Pancreas (tissue), 10 donors: ENCODE results near the gene ATF4. TPM values are rescaled to one million over a fixed set of nuclear protein-coding genes. Genes with fewer than 3 reads are reported as not detected.

Experiments
- ATAC-seq, 4 donors: fragments of 200-7000 bp; cut with Tn5 transposase; one replicate each; pipeline versions ENCODE4 v1.8.0 to v1.9.1; 2020; ENCODE audit warnings: mild to moderate bottlenecking in 4 of 4, moderate library complexity in 4 of 4
- DNase-seq, 6 donors: peaks; one replicate each; pipeline ENCODE4 v3.0.0-alpha.2; 2020
- FAIRE-seq: peaks from 2 replicates; lab custom pipeline; 2012; peaks lifted over from hg19 to GRCh38; lab: Jason Lieb, UNC
- H3K27ac ChIP-seq, 4 donors: fragments of 200-600 bp; sonication (generic); 1 replicate in 3 of 4; 2 replicates in 1 of 4; pipeline versions ENCODE4 v1.5.0 to v1.8.0; 2020
- H3K27me3 ChIP-seq, 4 donors: fragments of 200-600 bp; one replicate each; pipeline ENCODE4 v1.8.0; 2021
- H3K36me3 ChIP-seq, 3 donors: fragments of 200-600 bp; sonication (generic) in 1 of 3; one replicate each; pipeline versions ENCODE4 v1.5.0 to v1.8.0; 2020 to 2021
- H3K4me1 ChIP-seq, 3 donors: fragments of 200-600 bp; one replicate each; pipeline ENCODE4 v1.8.0; 2021
- H3K4me3 ChIP-seq, 4 donors: fragments of 200-600 bp; sonication (generic) in 2 of 4; one replicate each; pipeline versions ENCODE4 v1.5.0 to v1.8.0; 2020 to 2021
- H3K9me3 ChIP-seq, 4 donors: fragments of 200-600 bp; one replicate each; pipeline ENCODE4 v1.8.0; 2021
- CTCF ChIP-seq, 4 donors: fragments of 200-600 bp; sonication (generic) in 3 of 4; IDR thresholded peaks; one replicate each; pipeline versions ENCODE4 v1.5.0 to v1.8.0; 2021; ENCODE audit warnings: antibody characterized with exemption in 4 of 4
- WGBS, 2 donors: extraction: QIAGEN DNeasy Blood & Tissue Kit; methylation state at CpG; one replicate each; pipeline ENCODE4 v1.1.7; 2013; 5-methylcytosine and 5-hydroxymethylcytosine counted together
- intact Hi-C, 3 donors: fragments of 100-400 bp; cut with DNase I; formaldehyde crosslinking; loops; one replicate each; pipeline versions ENCODE4 v1.11.1 to v1.14.2; 2022
- polyA plus RNA-seq, 2 donors: library from polyadenylated mRNA; stranded (reverse); fragments of 200-250 nt; gene quantifications; one replicate each; pipeline ENCODE4 v1.2.3, GENCODE V29; 2013
- total RNA-seq, 6 donors: library from RNA; stranded (reverse); fragmentation: NEBNext Ultra II Directional in 4 of 6; extraction: Animal tissue kit (Norgen Biotek cat#: 25700) in 4 of 6; gene quantifications; one replicate each; pipeline versions ENCODE4 v1.2.1 to v1.2.4, GENCODE V29; 2021 to 2023
- donor health status: healthy with polysubstance abuse.
- donor health status: DM: no; HTN: no; CAD: no; lungs with moderate emphysema.
- donor health status: DM: no; HTN: no; CAD: no.
- donor health status: control.
- donor health status: control.
- donor health status: Bipolar disorder and iron deficiency.
- donor health status: DM: yes; HTN: yes; CAD: no.
- donor health status: DM: no; HTN: no; CAD: no.
- donor health status: DM: no; HTN: no; CAD: no.
- donor health status: DM: yes; HTN: yes; CAD: no.

ATF4 gene
- total and polyA plus RNA-seq, 8 donors: 155 to 472 (median 258) TPM

- ATAC-seq (no peak), DNase-seq (peak in 2 of 6 donors; percentile 36 to 60), FAIRE-seq (no peak)
- Histone ChIP-seq H3K4me1 (peaks cover 20 to 47% (median 25%) of the 10 kb centered on the region in 3 donors), H3K36me3 (peaks cover 0 to 12% (median 0%) of the 10 kb centered on the region in 3 donors), H3K27me3 (no peaks in the 10 kb centered on the region), H3K4me3 (no peak overlapping the region), H3K27ac (peak overlapping the region in 2 of 4 donors; percentile 41 to 46), H3K9me3 (no peaks in the 10 kb centered on the region)
- intact Hi-C loops: loop anchor here in 1 of 3 donors (5.0 to 10.0 kb wide), 3 partner anchors 36 to 353 kb away; partner anchors contain the start of gene RPL3
- no peak for TF ChIP-seq CTCF (IDR thresholded peaks at IDR 0.05)
- WGBS, 2 donors: 65 to 71% methylated on average over 12 of the region's 12 CpGs
Observed at GRCh38 chr22:39528080-39528661, 7.8 kb downstream of the ATF4 start.

GRCh38 chr22:39528681-39529486, 8.5 kb downstream of the ATF4 start:
- peaks cover 0 to 11% (median 0%) of the 10 kb centered on the region in 3 donors for H3K36me3 ChIP-seq
- ATAC-seq: peak; percentile 55 to 75 (median 63)
- peak; percentile 84 to 97 (median 92) for DNase-seq
- H3K9me3 ChIP-seq: no peaks in the 10 kb centered on the region
- H3K27ac ChIP-seq: peak overlapping the region in 1 of 4 donors; percentile 34
- TF ChIP-seq CTCF (IDR thresholded peaks at IDR 0.05): peak; percentile 86 to 96 (median 89)
- peak overlapping the region in 1 of 4 donors; percentile 29 for H3K4me3 ChIP-seq
- no peak for FAIRE-seq
- peaks cover 20 to 40% (median 25%) of the 10 kb centered on the region in 3 donors for H3K4me1 ChIP-seq
- H3K27me3 ChIP-seq: no peaks in the 10 kb centered on the region
- intact Hi-C loops: loop anchor here in 1 of 3 donors (5.0 to 10.0 kb wide), 3 partner anchors 37 to 354 kb away; partner anchors contain the start of gene RPL3
- WGBS, 2 donors: 25 to 28% methylated on average over 31 to 32 of the region's 32 CpGs

- WGBS, 2 donors: 47 to 49% methylated on average over 17 of the region's 17 CpGs
- Histone ChIP-seq H3K27ac (peak overlapping the region in 1 of 4 donors; percentile 41), H3K27me3 (no peaks in the 10 kb centered on the region), H3K36me3 (peaks cover 0 to 5% (median 0%) of the 10 kb centered on the region in 3 donors), H3K9me3 (no peaks in the 10 kb centered on the region), H3K4me1 (peaks cover 17 to 40% (median 25%) of the 10 kb centered on the region in 3 donors), H3K4me3 (peak overlapping the region in 1 of 4 donors; percentile 29)
- ATAC-seq: no peak
- intact Hi-C loops: loop anchor here in 1 of 3 donors (5.0 to 10.0 kb wide), 3 partner anchors 37 to 355 kb away; partner anchors contain the start of gene RPL3
- no peak for DNase-seq
- no peak for FAIRE-seq
- no peak for TF ChIP-seq CTCF (IDR thresholded peaks at IDR 0.05)
Observed at GRCh38 chr22:39529487-39529851, 9.1 kb downstream of the ATF4 start.

GRCh38 chr22:39530116-39530515, 9.8 kb downstream of the ATF4 start:
- TF ChIP-seq CTCF (IDR thresholded peaks at IDR 0.05): no peak
- WGBS, 2 donors: 67 to 74% methylated on average over 6 of the region's 6 CpGs
- FAIRE-seq (no peak), DNase-seq (peak in 1 of 6 donors; percentile 10), ATAC-seq (no peak)
- Histone ChIP-seq H3K4me1 (peaks cover 19 to 40% (median 25%) of the 10 kb centered on the region in 3 donors), H3K27me3 (no peaks in the 10 kb centered on the region), H3K4me3 (peak overlapping the region in 1 of 4 donors; percentile 4), H3K36me3 (peaks cover 0 to 5% (median 0%) of the 10 kb centered on the region in 3 donors), H3K27ac (peak overlapping the region in 1 of 4 donors; percentile 27), H3K9me3 (no peaks in the 10 kb centered on the region)
- intact Hi-C loops: no loop called here
